DMS79 (cell line): ENCODE data around the gene UGT2B11.
"Not testable (repeated sequence)": the region's sequence is repeated elsewhere in the genome, so short reads cannot be mapped to it uniquely, and the experiment has no call there.

ENCODE experiments used
- DNase-seq: peaks from one replicate; lab custom pipeline; 2025; lab: John Stamatoyannopoulos, UW

The UGT2B11 gene

GRCh38 chr4:69214716-69215115, at the start of gene UGT2B11:
TSS of gene UGT2B11 (minus strand) at chr4:69214748. CDS start at chr4:69214722, 26 bp downstream.
- no peak for DNase-seq

GRCh38 chr4:69253147-69253772, 38.7 kb upstream of the UGT2B11 start:
- not testable (repeated sequence) for DNase-seq

- not testable (repeated sequence) for DNase-seq
These were observed 36.3 kb upstream of the UGT2B11 start for GRCh38 chr4:69250884-69251283.

- DNase-seq = not testable (repeated sequence)
These were observed 28.2 kb upstream of the UGT2B11 start for GRCh38 chr4:69242562-69243240.

GRCh38 chr4:69241746-69242145, 27.2 kb upstream of the UGT2B11 start:
- not testable (repeated sequence) for DNase-seq

- not testable (repeated sequence) for DNase-seq
These were observed 26.2 kb upstream of the UGT2B11 start for GRCh38 chr4:69240787-69241186.

GRCh38 chr4:69239557-69240168, 25.1 kb upstream of the UGT2B11 start:
- DNase-seq = no peak

- DNase-seq = no peak
These were observed 24.5 kb upstream of the UGT2B11 start for GRCh38 chr4:69239092-69239491.

GRCh38 chr4:69224891-69225290, 10.3 kb upstream of the UGT2B11 start:
- DNase-seq = no peak

GRCh38 chr4:69223277-69223676, 8.7 kb upstream of the UGT2B11 start:
- DNase-seq = not testable (repeated sequence)

- not testable (repeated sequence) for DNase-seq
These were observed 3.9 kb upstream of the UGT2B11 start for GRCh38 chr4:69218491-69218890.

GRCh38 chr4:69210911-69211310, 3.6 kb downstream of the UGT2B11 start:
- DNase-seq = no peak

- DNase-seq = not testable (repeated sequence)
These were observed 16.0 kb downstream of the UGT2B11 start for GRCh38 chr4:69198506-69198905.

GRCh38 chr4:69196209-69196965, 18.2 kb downstream of the UGT2B11 start:
- DNase-seq = no peak

GRCh38 chr4:69194166-69194565, 20.4 kb downstream of the UGT2B11 start:
- no peak for DNase-seq

GRCh38 chr4:69191905-69192304, 22.6 kb downstream of the UGT2B11 start:
- DNase-seq = not testable (repeated sequence)

- DNase-seq = not testable (repeated sequence)
These were observed 23.9 kb downstream of the UGT2B11 start for GRCh38 chr4:69190621-69191020.

- not testable (repeated sequence) for DNase-seq
These were observed 32.9 kb downstream of the UGT2B11 start for GRCh38 chr4:69181519-69182169.

- DNase-seq = not testable (repeated sequence)
These were observed 34.7 kb downstream of the UGT2B11 start for GRCh38 chr4:69179817-69180216.

- DNase-seq = not testable (repeated sequence)
These were observed 35.8 kb downstream of the UGT2B11 start for GRCh38 chr4:69178751-69179205.
